H1 (cell line): ENCODE results near the gene MYBPC3. TPM values are rescaled to one million over a fixed set of nuclear protein-coding genes. Genes with fewer than 3 reads are reported as not detected.

Source experiments
- CTCF ChIA-PET: fragments of 300-600 bp; sonication (Branson Sonifier 250); formaldehyde crosslinking; loops from one replicate; lab custom pipeline; 2021; ENCODE audit not compliant: partially characterized antibody; lab: Charles Lee
- POLR2A ChIA-PET: fragments of 300-600 bp; sonication (Branson Sonifier 250); formaldehyde crosslinking; loops from one replicate; lab custom pipeline; 2021; ENCODE audit warnings: inconsistent platforms; ENCODE audit not compliant: partially characterized antibody; lab: Charles Lee
- DNase-seq, 2 experiments: peaks; one replicate each; pipeline versions ENCODE4 v3.0.0 to v3.0.0-alpha.2; 2010 to 2022; ENCODE audit warnings: low spot score in 2 of 2, low read depth in 1 of 2, mixed read lengths in 1 of 2
- FAIRE-seq: peaks from 2 replicates; lab custom pipeline; 2011; peaks lifted over from hg19 to GRCh38; lab: Jason Lieb, UNC
- H2AFZ ChIP-seq: 2 replicates; pipeline ENCODE4 v1.8.1; 2012; ENCODE audit warnings: low read length, inconsistent platforms
- H2AK5ac ChIP-seq: 2 replicates; pipeline ENCODE4 v1.6.1; 2013; ENCODE audit warnings: low read depth, low read length
- H2BK120ac ChIP-seq: replicated peaks from 2 replicates; pipeline ENCODE3; 2013; ENCODE audit warnings: low read depth, low read length, inconsistent platforms
- H2BK12ac ChIP-seq: 2 replicates; pipeline ENCODE4 v1.6.1; 2013; ENCODE audit warnings: low read depth, low read length
- H2BK15ac ChIP-seq: 2 replicates; pipeline ENCODE4 v1.6.1; 2013; ENCODE audit warnings: low read length
- H2BK20ac ChIP-seq: 2 replicates; pipeline ENCODE4 v1.6.1; 2013; ENCODE audit warnings: low read length
- H2BK5ac ChIP-seq: 2 replicates; pipeline ENCODE4 v1.6.1; 2013; ENCODE audit warnings: low read depth, low read length
- H3K14ac ChIP-seq: 2 replicates; pipeline ENCODE4 v1.6.1; 2013; ENCODE audit warnings: inconsistent platforms; ENCODE audit not compliant: insufficient read length
- H3K18ac ChIP-seq: 2 replicates; pipeline ENCODE4 v1.6.1; 2013; ENCODE audit warnings: low read length; ENCODE audit errors: extremely low read depth
- H3K23ac ChIP-seq: 2 replicates; pipeline ENCODE4 v1.6.1; 2013; ENCODE audit warnings: inconsistent platforms; ENCODE audit not compliant: insufficient read length
- H3K23me2 ChIP-seq: 2 replicates; pipeline ENCODE4 v1.6.1; 2013; ENCODE audit warnings: low read depth, low read length
- H3K27ac ChIP-seq: 2 replicates; pipeline ENCODE4 v1.6.1; 2011; ENCODE audit warnings: low read depth, low read length, inconsistent platforms
- H3K27me3 ChIP-seq, 4 experiments: replicated peaks in 1 of 4; 1 replicate in 1 of 4; 2 replicates in 3 of 4; pipeline versions ENCODE4 v1.6.1 to v1.8.1; 2011 to 2013; ENCODE audit warnings: low read length in 3 of 4, mild to moderate bottlenecking in 3 of 4, inconsistent platforms in 2 of 4, mixed read lengths in 2 of 4, moderate library complexity in 1 of 4; ENCODE audit not compliant: control insufficient read depth in 3 of 4, insufficient read depth in 3 of 4; ENCODE audit errors: extremely low read depth in 1 of 4
- H3K36me3 ChIP-seq, 4 experiments: 2 replicates each; pipeline versions ENCODE4 v1.6.1 to v1.8.1; 2011 to 2013; ENCODE audit warnings: mild to moderate bottlenecking in 4 of 4, low read length in 3 of 4, moderate library complexity in 2 of 4, control low read depth in 1 of 4, inconsistent platforms in 1 of 4; ENCODE audit not compliant: insufficient read depth in 4 of 4, control insufficient read depth in 2 of 4
- H3K4ac ChIP-seq: replicated peaks from 2 replicates; pipeline ENCODE3; 2013; ENCODE audit warnings: low read length, low read depth, mixed read lengths, inconsistent platforms; ENCODE audit not compliant: insufficient read length
- H3K4me1 ChIP-seq, 4 experiments: replicated peaks in 1 of 4; 1 replicate in 1 of 4; 2 replicates in 3 of 4; pipeline versions ENCODE4 v1.6.1 to v1.8.1; 2011 to 2013; ENCODE audit warnings: low read length in 3 of 4, inconsistent platforms in 2 of 4, mixed read lengths in 1 of 4; ENCODE audit not compliant: insufficient read depth in 4 of 4, control insufficient read depth in 3 of 4
- H3K4me2 ChIP-seq, 2 experiments: 2 replicates each; pipeline versions ENCODE4 v1.6.1 to v1.8.1; 2011 to 2013; ENCODE audit warnings: low read depth in 2 of 2, low read length in 2 of 2, control low read depth in 1 of 2, inconsistent platforms in 1 of 2, mild to moderate bottlenecking in 1 of 2; ENCODE audit not compliant: insufficient read depth in 1 of 2
- H3K4me3 ChIP-seq, 4 experiments: fragments of 200-600, 300-600 bp in 1 of 4; sonication (generic), shearing (Covaris generic), sonication (Bioruptor Twin) in 1 of 4; 2 replicates each; pipeline versions ENCODE4 v1.5.1 to v1.8.1; 2011 to 2016; ENCODE audit warnings: low read length in 4 of 4, low read depth in 3 of 4, control low read depth in 2 of 4, inconsistent platforms in 2 of 4, mild to moderate bottlenecking in 2 of 4, mixed read lengths in 1 of 4, moderate library complexity in 1 of 4; ENCODE audit not compliant: insufficient read depth in 2 of 4; ENCODE audit errors: extremely low read depth in 1 of 4
- H3K56ac ChIP-seq: replicated peaks from 2 replicates; pipeline ENCODE3; 2013; ENCODE audit warnings: low read depth, mild to moderate bottlenecking, mixed read lengths, low read length, inconsistent platforms; ENCODE audit not compliant: insufficient read length
- H3K79me1 ChIP-seq: 2 replicates; pipeline ENCODE4 v1.6.1; 2013; ENCODE audit warnings: low read depth, low read length, control low read depth
- H3K79me2 ChIP-seq, 2 experiments: 2 replicates each; pipeline versions ENCODE4 v1.6.1 to v1.8.1; 2012 to 2013; ENCODE audit warnings: low read length in 2 of 2, mild to moderate bottlenecking in 2 of 2, inconsistent platforms in 1 of 2; ENCODE audit not compliant: insufficient read depth in 2 of 2, control insufficient read depth in 1 of 2
- H3K9ac ChIP-seq, 4 experiments: replicated peaks in 1 of 4; 1 replicate in 1 of 4; 2 replicates in 3 of 4; pipeline versions ENCODE4 v1.6.1 to v1.8.1; 2011 to 2013; ENCODE audit warnings: low read depth in 3 of 4, low read length in 3 of 4, control low read depth in 2 of 4, mild to moderate bottlenecking in 2 of 4, moderate library complexity in 2 of 4, inconsistent platforms in 1 of 4; ENCODE audit errors: extremely low read depth in 1 of 4
- H3K9me3 ChIP-seq, 2 experiments: 2 replicates each; pipeline versions ENCODE4 v1.6.1 to v1.8.1; 2012 to 2013; ENCODE audit warnings: mild to moderate bottlenecking in 2 of 2, moderate library complexity in 2 of 2, control low read depth in 1 of 2, inconsistent platforms in 1 of 2, low read depth in 1 of 2, low read length in 1 of 2, mixed read lengths in 1 of 2; ENCODE audit not compliant: insufficient read depth in 2 of 2
- H4K20me1 ChIP-seq, 2 experiments: replicated peaks in 1 of 2; 2 replicates each; pipeline versions ENCODE3 to v1.8.1; 2011 to 2013; ENCODE audit warnings: inconsistent platforms in 2 of 2, low read length in 2 of 2, mild to moderate bottlenecking in 1 of 2; ENCODE audit not compliant: insufficient read depth in 2 of 2, control insufficient read depth in 1 of 2
- H4K5ac ChIP-seq: 2 replicates; pipeline ENCODE4 v1.6.1; 2013; ENCODE audit warnings: low read length, low read depth, mixed read lengths, inconsistent platforms; ENCODE audit not compliant: insufficient read length
- H4K8ac ChIP-seq: 2 replicates; pipeline ENCODE4 v1.8.0; 2013; ENCODE audit warnings: mild to moderate bottlenecking, moderate library complexity, low read length, inconsistent platforms; ENCODE audit not compliant: insufficient read depth; ENCODE audit errors: extremely low read depth
- H4K91ac ChIP-seq: replicated peaks from 2 replicates; pipeline ENCODE3; 2013; ENCODE audit warnings: low read length, mixed read lengths, inconsistent platforms; ENCODE audit not compliant: insufficient read length
- RAD21 ChIP-seq, 2 experiments: IDR thresholded peaks in 1 of 2; conservative IDR thresholded peaks in 1 of 2; 2 replicates each; pipeline ENCODE4 v1.6.1; 2011; ENCODE audit warnings: low read depth in 2 of 2, low read length in 2 of 2, improper control_type of control experiment in 1 of 2, inconsistent platforms in 1 of 2, mild to moderate bottlenecking in 1 of 2, moderate library complexity in 1 of 2
- SAP30 ChIP-seq: fragments of 300-600 bp; sonication (generic); IDR thresholded peaks from 2 replicates; pipeline ENCODE4 v1.7.1; 2012; ENCODE audit warnings: low read length, moderate library complexity, mild to moderate bottlenecking, inconsistent platforms; ENCODE audit not compliant: insufficient read depth, insufficient replicate concordance
- TCF12 ChIP-seq: IDR thresholded peaks from 2 replicates; pipeline ENCODE4 v1.6.1; 2011; ENCODE audit warnings: low read depth, mild to moderate bottlenecking, low read length
- USF2 ChIP-seq: IDR thresholded peaks from 2 replicates; pipeline ENCODE4 v1.6.1; 2011; ENCODE audit warnings: low read length, improper control_type of control experiment
- WGBS, 2 experiments: shearing (Covaris generic) in 1 of 2; methylation state at CpG; one replicate each; pipeline versions ENCODE4 v1.1.6 to v1.1.7; 2013 to 2015; ENCODE audit warnings: low lambda C conversion rate in 2 of 2, mixed read lengths in 2 of 2, inconsistent platforms in 1 of 2, low coverage in 1 of 2, missing lambda C conversion rate in 1 of 2; ENCODE audit not compliant: insufficient replicate concordance in 2 of 2, insufficient coverage in 1 of 2, insufficient read length in 1 of 2; ENCODE audit errors: extremely low coverage in 1 of 2, missing lambda C conversion rate in 1 of 2; 5-methylcytosine and 5-hydroxymethylcytosine counted together
- polyA plus RNA-seq, 7 experiments: library from polyadenylated mRNA; depleted of rRNA in 3 of 7; stranded (reverse) in 5 of 7; unstranded in 2 of 7; fragments of >200 nt in 5 of 7; fragments of 200-250 nt in 2 of 7; gene quantifications; 1 replicate in 5 of 7; 2 replicates in 1 of 7; 4 replicates in 1 of 7; pipeline versions ENCODE4 v1.2.1 to v1.2.3, GENCODE V29; 2011 to 2013; ENCODE audit warnings: missing spikeins in 2 of 7, mixed read lengths in 2 of 7
- total RNA-seq: library from RNA; stranded (reverse); fragmentation: NEBNext Ultra II Directional; extraction: Animal tissue kit (Norgen Biotek cat#: 25700); gene quantifications from 2 replicates; pipeline ENCODE4 v1.2.1, GENCODE V29; 2021

The MYBPC3 gene
- total and polyA plus RNA-seq, 2 of the 8 experiments (the other 6 are each of a cell fraction or from before 2014, with no cell fraction given), result 0.05 TPM; not detected in 1

GRCh38 chr11:47351156-47352126 lies 1.1 kb downstream of the MYBPC3 start:
- peak overlapping the region; percentile 49 for H3K4ac ChIP-seq
- WGBS, 2 experiments, result 90% methylated on average over 29 of the region's 29 CpGs; no CpG with 5 or more reads in 1 of the 2 experiments
- H3K23ac ChIP-seq, result no peak overlapping the region
- H4K5ac ChIP-seq, result no peak overlapping the region
- peaks cover 0 to 12% (median 5%) of the 10 kb centered on the region in 4 experiments; a peak in 6 of 7 replicates for H3K4me1 ChIP-seq
- no peak overlapping the region for H2AK5ac ChIP-seq
- H4K91ac ChIP-seq, result no peak overlapping the region
- H4K8ac ChIP-seq, result 0 out of 2 replicates have a peak overlapping the region, but pooled peaks have one; percentile 31
- no peak overlapping the region for H2BK12ac ChIP-seq
- H3K79me1 ChIP-seq, result no peaks in the 10 kb centered on the region
- H3K18ac ChIP-seq, result peak overlapping the region; percentile 10; the same call in 1 of the 2 replicates
- H3K14ac ChIP-seq, result no peak overlapping the region
- H3K79me2 ChIP-seq, result no peaks in the 10 kb centered on the region
- H3K4me3 ChIP-seq, result no peak overlapping the region
- no peak for FAIRE-seq
- H3K9me3 ChIP-seq, result 0 out of 4 replicates have a peak, but pooled peaks cover 0 to 3% of the 10 kb centered on the region in 2 experiments
- DNase-seq, result no peak
- H2BK5ac ChIP-seq, result peak overlapping the region; percentile 44; the same call in 1 of the 2 replicates
- H2BK120ac ChIP-seq, result no peak overlapping the region
- H3K4me2 ChIP-seq, result no peak overlapping the region
- no peak for TF ChIP-seq TCF12
- no peak for TF ChIP-seq USF2
- TF ChIP-seq RAD21 (IDR thresholded peaks at IDR 0.05 in 1 of 2, conservative IDR thresholded peaks at IDR 0.05 in 1 of 2; ENCODE audit: low read depth in 2 of 2, low read length in 2 of 2), result no peak
- no peak for TF ChIP-seq SAP30
- H2BK15ac ChIP-seq, result no peak overlapping the region
- no peak overlapping the region for H2AFZ ChIP-seq
- no peak overlapping the region for H3K56ac ChIP-seq
- H3K27me3 ChIP-seq, result no peaks in the 10 kb centered on the region
- H3K9ac ChIP-seq, result no peak overlapping the region
- peaks cover 5% of the 10 kb centered on the region; the same call in 1 of the 2 replicates for H3K23me2 ChIP-seq
- H3K36me3 ChIP-seq, result no peaks in the 10 kb centered on the region
- ChIA-PET POLR2A (interaction anchor here (1.3 kb wide), 1 partner anchor 103 kb away, joined by 5 read pairs; the partner anchor contains the start of gene ACP2), CTCF (interaction anchor here (0.6 to 5.9 kb wide), 16 partner anchors 15 to 173 kb away, joined by 3 to 35 read pairs (median 5); partner anchors contain the start of genes ACP2, ARFGAP2 and NR1H3)
- no peak overlapping the region for H2BK20ac ChIP-seq
- no peak overlapping the region for H3K27ac ChIP-seq
- peaks cover 0 to 7% of the 10 kb centered on the region in 2 experiments for H4K20me1 ChIP-seq
